ENCODE data around the gene ASB1.

GRCh38 chr2:238449909-238450417 lies 23.2 kb downstream of the ASB1 start:
- TF ChIP-seq CTCF (IDR thresholded peaks at IDR 0.05; ENCODE audit: insufficient read depth, low read length, poor library complexity, severe bottlenecking) (no peak), EZH2phosphoT487 (conservative IDR thresholded peaks at IDR 0.05; ENCODE audit: low read length) (no peak)

Data from SU-DHL-6 (cell line).